Kidney (tissue), 14 donors: Measurements from ENCODE around the gene ASB6. TPM values are rescaled to one million over a fixed set of nuclear protein-coding genes. Genes with fewer than 3 reads are reported as not detected.
A peak's percentile ranks its signal among the peaks of the same experiment; 100 is the strongest.

Experiments
- DNase-seq, 5 donors: peaks; one replicate each; pipeline ENCODE4 v3.0.0-alpha.2; 2013 to 2020
- FAIRE-seq: peaks from 2 replicates; lab custom pipeline; 2012; peaks lifted over from hg19 to GRCh38; lab: Jason Lieb, UNC
- H3K27ac ChIP-seq, 2 donors: one replicate each; pipeline ENCODE4 v1.7.0; 2013; ENCODE audit warnings: low read depth in 2 of 2, low read length in 2 of 2, inconsistent platforms in 1 of 2
- H3K27me3 ChIP-seq: one replicate; pipeline ENCODE4 v1.7.1; 2013; ENCODE audit warnings: low read length, inconsistent platforms; ENCODE audit not compliant: control insufficient read depth, insufficient read depth
- H3K36me3 ChIP-seq, 3 donors: one replicate each; pipeline versions ENCODE4 v1.7.0 to v1.7.1; 2013; ENCODE audit warnings: low read length in 3 of 3, control low read depth in 1 of 3, inconsistent platforms in 1 of 3; ENCODE audit not compliant: insufficient read depth in 3 of 3, control insufficient read depth in 2 of 3
- H3K4me1 ChIP-seq, 3 donors: one replicate each; pipeline versions ENCODE4 v1.7.0 to v1.7.1; 2013; ENCODE audit warnings: low read length in 3 of 3, inconsistent platforms in 1 of 3, low read depth in 1 of 3; ENCODE audit not compliant: control insufficient read depth in 2 of 3, insufficient read depth in 2 of 3
- H3K4me3 ChIP-seq, 3 donors: one replicate each; pipeline versions ENCODE4 v1.7.0 to v1.8.1; 2013; ENCODE audit warnings: low read length in 3 of 3, control low read depth in 1 of 3, inconsistent platforms in 1 of 3
- H3K9ac ChIP-seq, 3 donors: one replicate each; pipeline versions ENCODE4 v1.7.0 to v1.7.1; 2013; ENCODE audit warnings: low read length in 3 of 3, control low read depth in 1 of 3, inconsistent platforms in 1 of 3
- H3K9me3 ChIP-seq, 3 donors: one replicate each; pipeline versions ENCODE4 v1.7.0 to v1.7.1; 2013; ENCODE audit warnings: low read length in 3 of 3, control low read depth in 1 of 3, inconsistent platforms in 1 of 3; ENCODE audit not compliant: control insufficient read depth in 2 of 3, insufficient read depth in 1 of 3
- CTCF ChIP-seq: IDR thresholded peaks from 3 replicates; pipeline ENCODE4 v1.5.1; 2012; ENCODE audit warnings: mild to moderate bottlenecking, moderate library complexity, borderline replicate concordance; ENCODE audit not compliant: insufficient read depth; ENCODE audit errors: extremely low read depth
- intact Hi-C: fragments of 100-400 bp; cut with DNase I; formaldehyde crosslinking; loops from one replicate; pipeline ENCODE4 v1.11.1; 2022
- polyA plus RNA-seq: library from polyadenylated mRNA; stranded (reverse); fragments of 350-450 nt; fragmentation: Illumina TruSeq; extraction: RNeasy Lipid Tissue Mini Kit (QIAGEN cat#74804); gene quantifications from one replicate; pipeline ENCODE4 v1.2.3, GENCODE V29; 2014; ENCODE audit warnings: low read depth, low replicate concordance; ENCODE audit not compliant: insufficient read depth
- total RNA-seq: library from RNA; stranded (reverse); fragmentation: NEBNext Ultra II Directional; extraction: Animal tissue kit (Norgen Biotek cat#: 25700); gene quantifications from one replicate; pipeline ENCODE4 v1.2.1, GENCODE V29; 2021
- donor health status: control.
- donor health status: control.
- donor health status: control.
- donor health status: control.
- donor health status: control.
- donor health status: DM: yes; HTN: yes; CAD: no.
- donor health status: Normal renal cell carcinoma (clear cell type).

The ASB6 gene
- total and polyA plus RNA-seq, 2 donors from 2014 or later: 18.1 to 22.5 TPM

- Histone ChIP-seq H3K27me3 (no peaks in the 10 kb centered on the region), H3K4me3 (no peak overlapping the region), H3K9ac (no peak overlapping the region), H3K27ac (no peak overlapping the region), H3K36me3 (no peaks in the 10 kb centered on the region), H3K4me1 (no peaks in the 10 kb centered on the region), H3K9me3 (no peaks in the 10 kb centered on the region)
- FAIRE-seq (no peak), DNase-seq (no peak)
- no peak for TF ChIP-seq CTCF
- intact Hi-C loops: no loop called here
Observed at GRCh38 chr9:129591916-129592315, 50.0 kb downstream of the ASB6 start.

DNA sequence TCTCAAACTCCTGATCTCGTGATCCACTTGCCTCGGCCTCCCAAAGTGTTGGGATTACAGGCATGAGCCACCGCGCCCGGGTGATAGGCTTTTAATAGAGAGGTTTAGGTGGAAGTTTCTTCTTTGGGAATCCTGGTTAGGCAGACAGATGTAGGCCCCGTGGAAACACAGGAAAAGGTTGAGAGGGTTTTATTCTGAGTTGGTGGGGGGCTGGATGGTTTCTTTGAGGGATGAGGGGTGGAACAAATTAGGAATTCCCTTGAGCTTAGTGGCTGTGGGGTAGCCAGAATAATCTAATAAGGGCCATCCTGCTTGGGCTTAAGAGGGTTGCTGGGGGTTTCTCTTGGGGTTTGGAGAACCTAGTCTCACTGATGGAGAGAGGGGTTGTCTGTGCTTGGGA is 51.5 kb downstream of the ASB6 start:
- no peak overlapping the region for H3K4me3 ChIP-seq
- no peak for TF ChIP-seq CTCF
- FAIRE-seq (no peak), DNase-seq (no peak)
- no peak overlapping the region for H3K9ac ChIP-seq
- no peaks in the 10 kb centered on the region for H3K36me3 ChIP-seq
- no peaks in the 10 kb centered on the region for H3K27me3 ChIP-seq
- H3K27ac ChIP-seq: no peak overlapping the region
- intact Hi-C loops: no loop called here
- no peaks in the 10 kb centered on the region for H3K9me3 ChIP-seq
- H3K4me1 ChIP-seq: no peaks in the 10 kb centered on the region

DNA sequence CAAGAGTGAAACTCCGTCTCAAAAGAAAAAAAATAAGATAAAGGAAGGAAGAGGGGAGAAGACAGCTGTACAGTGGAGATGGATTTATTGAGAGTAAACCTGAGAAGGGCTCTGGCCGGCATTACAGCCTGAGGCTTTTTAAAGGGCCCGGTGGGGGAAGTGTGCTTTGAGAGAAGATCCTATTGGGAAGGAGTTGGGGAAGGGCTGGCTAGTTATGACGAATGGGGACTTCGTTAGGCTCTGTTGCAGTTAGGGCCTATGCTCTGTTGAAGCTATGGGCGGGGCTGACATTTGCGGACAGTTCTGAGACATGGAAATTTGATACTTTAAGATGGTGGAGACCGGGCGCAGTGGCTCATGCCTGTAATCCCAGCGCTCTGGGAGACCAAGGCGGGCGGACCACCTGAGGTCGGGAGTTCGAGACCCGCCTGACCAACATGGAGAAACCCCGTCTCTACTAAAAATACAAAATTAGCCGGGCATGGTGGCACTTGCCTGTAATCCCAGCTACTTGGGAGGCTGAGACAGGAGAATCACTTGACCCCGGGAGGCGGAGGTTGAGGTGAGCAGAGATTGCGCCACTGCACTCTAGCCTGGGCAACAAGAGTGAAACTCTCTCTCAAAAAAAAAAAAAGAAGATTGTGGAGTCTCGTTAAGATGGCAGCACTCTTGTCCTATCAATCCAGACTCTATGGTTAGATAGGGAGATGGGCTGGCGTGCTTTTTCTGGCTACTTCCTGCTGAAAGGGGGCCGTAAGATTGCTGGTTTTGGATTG is 54.3 kb downstream of the ASB6 start:
- Histone ChIP-seq H3K9ac (no peak overlapping the region), H3K4me3 (no peak overlapping the region), H3K9me3 (no peaks in the 10 kb centered on the region), H3K4me1 (no peaks in the 10 kb centered on the region), H3K36me3 (no peaks in the 10 kb centered on the region), H3K27ac (no peak overlapping the region), H3K27me3 (no peaks in the 10 kb centered on the region)
- DNase-seq (peak; percentile 83 to 92 (median 89)), FAIRE-seq (no peak)
- intact Hi-C loops: no loop called here
- TF ChIP-seq CTCF: no peak
